Prostate gland (tissue), 2 donors: Measurements from ENCODE around the gene ICE2. TPM values are rescaled to one million over a fixed set of nuclear protein-coding genes. Genes with fewer than 3 reads are reported as not detected.

Experiments
- DNase-seq: peaks from one replicate; pipeline ENCODE4 v3.0.0-alpha.2; 2019; ENCODE audit warnings: low spot score
- H3K27ac ChIP-seq, 2 donors: fragments of 200-600 bp; sonication (generic); 2 replicates each; pipeline ENCODE4 v1.5.1; 2017 to 2019
- H3K27me3 ChIP-seq: fragments of 200-600 bp; sonication (generic); replicated peaks from 2 replicates; pipeline ENCODE4 v1.5.1; 2019; ENCODE audit not compliant: insufficient read depth
- H3K36me3 ChIP-seq, 2 donors: fragments of 200-600 bp; sonication (generic); 1 replicate in 1 of 2; 2 replicates in 1 of 2; pipeline versions ENCODE4 v1.5.1 to v1.8.1; 2017 to 2019
- H3K4me1 ChIP-seq: fragments of 200-600 bp; sonication (generic); replicated peaks from 2 replicates; pipeline ENCODE4 v1.5.1; 2019
- H3K4me3 ChIP-seq, 2 donors: fragments of 200-600 bp; sonication (generic); 2 replicates each; pipeline ENCODE4 v1.5.1; 2017 to 2019
- H3K9me3 ChIP-seq: fragments of 200-600 bp; sonication (generic); 2 replicates; pipeline ENCODE4 v1.5.1; 2017
- CTCF ChIP-seq, 4 experiments: fragments of 200-600 bp in 2 of 4; fragments of 450-650 bp in 2 of 4; sonication (generic) in 2 of 4; IDR thresholded peaks; 1 replicate in 3 of 4; 2 replicates in 1 of 4; pipeline ENCODE4 v1.5.1; 2016 to 2019; ENCODE audit warnings: antibody characterized with exemption in 4 of 4, mild to moderate bottlenecking in 2 of 4, moderate library complexity in 2 of 4
- POLR2A ChIP-seq: fragments of 450-650 bp; IDR thresholded peaks from one replicate; pipeline ENCODE4 v1.6.1; 2016; ENCODE audit warnings: antibody characterized with exemption, mild to moderate bottlenecking
- POLR2AphosphoS5 ChIP-seq: sonication (generic); formaldehyde crosslinking; IDR thresholded peaks from one replicate; pipeline ENCODE4 v1.6.1; 2017; ENCODE audit warnings: antibody characterized with exemption
- WGBS: methylation state at CpG from one replicate; pipeline ENCODE4 v1.1.5; 2018; 5-methylcytosine and 5-hydroxymethylcytosine counted together
- intact Hi-C: fragments of 100-400 bp; cut with DNase I; formaldehyde crosslinking; loops from one replicate; pipeline ENCODE4 v1.14.2; 2022
- total RNA-seq, 2 donors: library from RNA; depleted of rRNA; stranded (reverse); fragments of >200 nt; gene quantifications; one replicate each; pipeline ENCODE4 v1.1.0, GENCODE V29; 2016

ICE2 gene
- total RNA-seq, 2 donors from 2014 or later, result 33.0 to 34.5 TPM

DNA sequence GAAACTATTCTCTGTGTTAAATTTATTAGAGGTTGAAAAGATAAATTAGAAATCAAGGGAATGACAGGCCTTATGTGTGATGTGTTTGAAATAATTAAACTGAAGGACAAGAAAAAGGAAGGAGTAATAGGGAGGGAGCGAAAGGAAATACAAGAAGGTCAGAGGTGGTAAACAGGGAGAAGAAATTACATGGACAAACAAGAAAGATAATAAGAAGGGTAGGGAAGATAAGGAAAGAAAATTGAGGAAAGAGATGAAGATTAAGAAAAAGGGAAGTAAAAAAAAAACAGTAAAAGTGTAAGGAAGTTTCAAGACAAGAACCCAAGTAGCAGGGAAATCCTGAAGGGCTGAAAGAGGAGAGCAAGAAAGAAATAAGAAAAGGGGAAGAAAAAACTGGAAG, 54.9 kb downstream of the ICE2 start:
- WGBS, result 98% methylated on average over 1 of the region's 1 CpG
- H3K27me3 ChIP-seq, result no peaks in the 10 kb centered on the region
- no peak for DNase-seq
- peaks cover 4% of the 10 kb centered on the region for H3K4me1 ChIP-seq
- TF ChIP-seq POLR2AphosphoS5 (no peak), POLR2A (no peak), CTCF (IDR thresholded peaks at IDR 0.05) (no peak)
- H3K36me3 ChIP-seq, result no peaks in the 10 kb centered on the region
- intact Hi-C loops, result no loop called here
- no peaks in the 10 kb centered on the region for H3K9me3 ChIP-seq
- H3K4me3 ChIP-seq, result no peak overlapping the region
- H3K27ac ChIP-seq, result no peak overlapping the region

DNA sequence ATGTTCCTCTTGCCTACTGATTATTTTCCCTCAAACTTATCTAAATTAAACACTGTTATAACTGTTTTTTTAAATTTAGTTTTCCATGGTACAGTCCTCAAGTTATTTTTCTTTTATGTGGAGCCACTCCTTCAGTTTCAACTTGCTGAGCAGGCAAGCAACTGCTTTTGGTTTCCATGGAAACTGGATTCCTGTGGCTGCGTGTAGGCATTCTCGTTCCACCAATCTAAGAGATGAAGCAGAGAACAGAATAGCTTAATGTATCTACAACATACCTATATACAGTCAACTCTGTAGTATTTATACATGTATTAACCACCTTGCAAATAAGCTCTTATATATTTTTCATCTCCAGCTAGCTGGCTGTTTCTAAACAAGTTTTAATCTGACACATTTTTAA, 55.4 kb downstream of the ICE2 start:
- no peak for DNase-seq

DNA sequence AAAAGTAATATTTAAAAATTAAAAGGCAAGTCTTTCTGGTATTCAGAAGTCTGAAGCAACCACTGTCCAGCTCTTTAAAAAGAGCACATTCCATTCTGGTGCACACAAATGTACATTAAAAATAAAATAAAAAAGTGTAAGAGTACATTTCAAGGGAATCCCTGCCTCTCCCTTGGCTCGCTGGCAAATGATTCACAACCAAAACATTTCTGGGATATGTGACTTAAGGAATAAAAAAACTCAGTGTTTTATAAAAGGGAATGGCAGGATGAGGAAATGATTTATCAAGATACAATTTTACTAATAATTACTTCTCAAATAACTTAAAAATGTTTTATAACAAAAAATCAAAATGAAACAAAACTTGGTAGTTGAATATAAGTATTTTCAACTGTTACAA, 57.4 kb downstream of the ICE2 start:
- no peaks in the 10 kb centered on the region for H3K9me3 ChIP-seq
- intact Hi-C loops, result no loop called here
- no peaks in the 10 kb centered on the region for H3K36me3 ChIP-seq
- WGBS, result 88% methylated on average over 1 of the region's 1 CpG
- H3K27ac ChIP-seq, result no peak overlapping the region
- no peaks in the 10 kb centered on the region for H3K4me1 ChIP-seq
- TF ChIP-seq POLR2A (no peak), POLR2AphosphoS5 (no peak), CTCF (IDR thresholded peaks at IDR 0.05) (no peak)
- no peaks in the 10 kb centered on the region for H3K27me3 ChIP-seq
- DNase-seq, result no peak
- no peak overlapping the region for H3K4me3 ChIP-seq

More for the DNA sequence above, 55.4 kb downstream of the ICE2 start:
- peaks cover 4% of the 10 kb centered on the region for H3K4me1 ChIP-seq
- H3K27me3 ChIP-seq, result no peaks in the 10 kb centered on the region
- no peak overlapping the region for H3K4me3 ChIP-seq
- TF ChIP-seq POLR2A (no peak), POLR2AphosphoS5 (no peak)
- no peaks in the 10 kb centered on the region for H3K36me3 ChIP-seq
- no peaks in the 10 kb centered on the region for H3K9me3 ChIP-seq
- 2% methylated on average over 2 of the region's 2 CpGs for WGBS
- intact Hi-C loops, result no loop called here
- H3K27ac ChIP-seq, result no peak overlapping the region

GRCh38 chr15:60420203-60420716, 58.7 kb downstream of the ICE2 start:
- TF ChIP-seq CTCF (IDR thresholded peaks at IDR 0.05) (no peak), POLR2AphosphoS5 (no peak), POLR2A (no peak)
- intact Hi-C loops, result no loop called here
- H3K27ac ChIP-seq, result no peak overlapping the region
- no peaks in the 10 kb centered on the region for H3K27me3 ChIP-seq
- no peaks in the 10 kb centered on the region for H3K4me1 ChIP-seq
- no peak overlapping the region for H3K4me3 ChIP-seq
- no peaks in the 10 kb centered on the region for H3K9me3 ChIP-seq
- no peaks in the 10 kb centered on the region for H3K36me3 ChIP-seq
- DNase-seq, result no peak
- WGBS, result 90% methylated on average over 2 of the region's 2 CpGs

DNA sequence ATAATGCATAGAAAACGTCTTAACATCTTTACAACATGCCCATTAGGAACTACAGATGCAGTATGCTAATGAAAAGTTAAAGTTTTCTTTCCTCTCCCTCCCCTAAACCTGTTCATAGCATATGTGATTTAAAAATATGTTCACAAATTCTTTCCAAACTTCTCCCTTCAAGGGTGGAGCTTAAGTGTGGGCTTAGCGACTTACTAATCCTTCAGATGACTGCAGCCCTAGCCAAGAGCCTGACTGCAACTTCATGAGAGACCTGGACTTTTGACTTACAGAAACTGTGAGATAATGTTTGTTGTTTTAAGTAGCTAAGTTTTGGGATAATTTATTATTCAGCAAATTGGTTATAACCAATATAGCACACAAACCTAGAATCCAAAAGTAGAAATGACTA, 59.2 kb downstream of the ICE2 start:
- intact Hi-C loops, result no loop called here
- TF ChIP-seq POLR2A, result no peak
- no peak for TF ChIP-seq CTCF (IDR thresholded peaks at IDR 0.05)
- TF ChIP-seq POLR2AphosphoS5, result no peak
- Histone ChIP-seq H3K27ac (no peak overlapping the region), H3K4me3 (no peak overlapping the region), H3K9me3 (no peaks in the 10 kb centered on the region), H3K36me3 (no peaks in the 10 kb centered on the region), H3K4me1 (no peaks in the 10 kb centered on the region), H3K27me3 (no peaks in the 10 kb centered on the region)
- WGBS, result 78% methylated on average over 2 of the region's 2 CpGs
- no peak for DNase-seq
